GM23248 (cell line): ENCODE data around the gene PLCB1.

Source experiments
- EZH2 ChIP-seq: fragments of 200-600 bp; sonication (generic); IDR thresholded peaks from 2 replicates; pipeline ENCODE4 v1.6.1; 2018; ENCODE audit warnings: antibody characterized with exemption, mild to moderate bottlenecking; ENCODE audit not compliant: insufficient read depth, poor library complexity, severe bottlenecking
- EZH2phosphoT487 ChIP-seq: fragments of 200-600 bp; sonication (generic); IDR thresholded peaks from 2 replicates; pipeline ENCODE4 v1.6.1; 2018; ENCODE audit warnings: antibody characterized with exemption, moderate library complexity, mild to moderate bottlenecking, low read depth; ENCODE audit not compliant: insufficient read depth

GRCh38 chr20:8608470-8608869 lies 476.4 kb downstream of the PLCB1 start:
- TF ChIP-seq EZH2 (no peak), EZH2phosphoT487 (no peak)
